HUDEP-2 (cell line): ENCODE measurements around the gene TBRG4.

Source experiments
- DNase-seq, 76 experiments: peaks; one replicate each; lab custom pipeline; 2025; ENCODE audit not compliant: unreplicated experiment in 76 of 76; lab: John Stamatoyannopoulos, UW

TBRG4 gene

GRCh38 chr7:45076946-45077345, 34.6 kb downstream of the TBRG4 start:
- no peak for DNase-seq

- DNase-seq = no peak
Observed at GRCh38 chr7:45075871-45076796, 35.4 kb downstream of the TBRG4 start.

- no peak for DNase-seq
Observed at GRCh38 chr7:45075355-45075644, 36.2 kb downstream of the TBRG4 start.

GRCh38 chr7:45074528-45075354, 36.8 kb downstream of the TBRG4 start:
- DNase-seq = no peak

- DNase-seq = peak in 1 of 76 experiments; percentile 15
Observed at GRCh38 chr7:45073786-45074527, 37.5 kb downstream of the TBRG4 start.

- DNase-seq = no peak
Observed at GRCh38 chr7:45073031-45073785, 38.3 kb downstream of the TBRG4 start.

GRCh38 chr7:45072131-45073030, 39.1 kb downstream of the TBRG4 start:
- DNase-seq = no peak

GRCh38 chr7:45071528-45071927, 40.0 kb downstream of the TBRG4 start:
- DNase-seq = no peak

GRCh38 chr7:45070254-45070642, 41.2 kb downstream of the TBRG4 start:
- no peak for DNase-seq

GRCh38 chr7:45069444-45070253, 41.8 kb downstream of the TBRG4 start:
- DNase-seq = peak in 1 of 76 experiments; percentile 6

GRCh38 chr7:45068236-45069023, 43.1 kb downstream of the TBRG4 start:
- peak in 30 of 76 experiments; percentile 4 to 49 (median 20) for DNase-seq

GRCh38 chr7:45067582-45067981, 43.9 kb downstream of the TBRG4 start:
- DNase-seq = no peak

GRCh38 chr7:45066409-45066808, 45.1 kb downstream of the TBRG4 start:
- no peak for DNase-seq

GRCh38 chr7:45065031-45065995, 46.2 kb downstream of the TBRG4 start:
- DNase-seq = no peak

GRCh38 chr7:45064047-45064725, 47.3 kb downstream of the TBRG4 start:
- no peak for DNase-seq

- DNase-seq = no peak
Observed at GRCh38 chr7:45061806-45062425, 49.6 kb downstream of the TBRG4 start.
